Natural killer cell (primary cell): ENCODE results near the gene S100A6. TPM values are rescaled to one million over a fixed set of nuclear protein-coding genes. Genes with fewer than 3 reads are reported as not detected.

ENCODE experiments used
- ATAC-seq, 3 donors: fragments of 150-1000 bp in 2 of 3; fragments of 200-7000 bp in 1 of 3; cut with Tn5 transposase; 1 replicate in 1 of 3; 2 replicates in 2 of 3; pipeline ENCODE4 v1.10.0; 2021; ENCODE audit warnings: mild to moderate bottlenecking in 2 of 3, moderate library complexity in 2 of 3
- DNase-seq, 2 donors: peaks; one replicate each; pipeline versions ENCODE4 v3.0.0 to v3.0.0-alpha.2; 2013 to 2021; ENCODE audit warnings: mixed read lengths in 1 of 2
- H3K27ac ChIP-seq: one replicate; pipeline ENCODE4 v1.5.1; 2013; ENCODE audit warnings: mild to moderate bottlenecking, low read length
- H3K27me3 ChIP-seq: one replicate; pipeline ENCODE4 v1.6.1; 2013; ENCODE audit warnings: low read length; ENCODE audit not compliant: control insufficient read depth, insufficient read depth
- H3K36me3 ChIP-seq: one replicate; pipeline ENCODE4 v1.6.1; 2013; ENCODE audit warnings: low read length; ENCODE audit not compliant: control insufficient read depth, insufficient read depth
- H3K4me1 ChIP-seq: one replicate; pipeline ENCODE4 v1.6.1; 2013; ENCODE audit warnings: low read length; ENCODE audit not compliant: control insufficient read depth, insufficient read depth
- H3K4me3 ChIP-seq: one replicate; pipeline ENCODE4 v1.5.1; 2013; ENCODE audit warnings: low read length
- H3K9me3 ChIP-seq: one replicate; pipeline ENCODE4 v1.6.1; 2013; ENCODE audit warnings: low read length; ENCODE audit not compliant: control insufficient read depth, insufficient read depth
- H3K27ac Mint-ChIP-seq, 2 donors: one replicate each; pipeline ENCODE4 v1.8.0; 2022; ENCODE audit warnings: mild to moderate bottlenecking in 2 of 2, mixed read lengths in 2 of 2, moderate library complexity in 1 of 2
- H3K27me3 Mint-ChIP-seq, 2 donors: one replicate each; pipeline ENCODE4 v1.8.0; 2022; ENCODE audit warnings: low read depth in 2 of 2, mixed read lengths in 2 of 2
- H3K36me3 Mint-ChIP-seq: one replicate; pipeline ENCODE4 v1.8.0; 2022; ENCODE audit warnings: mixed read lengths
- H3K4me1 Mint-ChIP-seq, 2 donors: one replicate each; pipeline ENCODE4 v1.8.0; 2022; ENCODE audit warnings: mixed read lengths in 2 of 2
- H3K4me3 Mint-ChIP-seq: one replicate; pipeline ENCODE4 v1.8.0; 2022; ENCODE audit warnings: mild to moderate bottlenecking, moderate library complexity, mixed read lengths
- H3K9me3 Mint-ChIP-seq, 2 donors: one replicate each; pipeline ENCODE4 v1.8.0; 2022; ENCODE audit warnings: mixed read lengths in 2 of 2
- WGBS: methylation state at CpG from one replicate; pipeline ENCODE4 v1.1.7; 2013; ENCODE audit warnings: missing lambda C conversion rate; ENCODE audit not compliant: insufficient coverage; 5-methylcytosine and 5-hydroxymethylcytosine counted together
- intact Hi-C: fragments of 100-400 bp; cut with micrococcal nuclease; formaldehyde crosslinking; loops from one replicate; pipeline ENCODE4 v1.14.2; 2022
- total RNA-seq, 4 donors: library from RNA; stranded (reverse); fragments of 120-200 nt in 1 of 4; gene quantifications; one replicate each; pipeline versions ENCODE4 v1.2.3 to v1.2.4, GENCODE V29; 2013 to 2022
- TF ChIP-seq, protein P1 (sequence below): fragments of 200-600 bp; IDR thresholded peaks from one replicate; pipeline ENCODE4 v1.8.0; 2022; ENCODE audit warnings: antibody characterized with exemption

S100A6 gene
- total RNA-seq, 3 donors from 2014 or later (not counting 1 experiment from before 2014, with no cell fraction given), result 174 to 261 (median 245) TPM

DNA sequence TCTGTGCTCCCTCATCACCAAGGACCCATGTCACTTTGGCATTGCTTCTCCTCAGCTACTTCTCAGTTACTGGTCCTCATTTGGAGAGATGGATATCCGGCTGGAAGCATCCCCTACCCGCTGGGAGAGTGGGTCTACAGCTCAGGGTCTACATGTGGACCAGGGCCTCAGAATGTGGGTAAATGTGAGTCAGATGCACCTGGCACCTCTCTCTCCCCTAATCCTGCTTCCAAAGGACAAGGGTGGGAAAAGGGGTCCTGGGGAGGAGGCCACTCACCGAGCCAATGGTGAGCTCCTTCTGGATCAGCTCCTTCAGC, 908 bp downstream of the S100A6 start:
- H3K4me1 ChIP-seq, result peaks cover 64% of the 10 kb centered on the region
- peak overlapping the region; percentile 90 to 94 for H3K27ac Mint-ChIP-seq
- no peaks in the 10 kb centered on the region for H3K27me3 ChIP-seq
- ATAC-seq (no peak), DNase-seq (no peak)
- H3K9me3 ChIP-seq, result no peaks in the 10 kb centered on the region
- no peaks in the 10 kb centered on the region for H3K36me3 Mint-ChIP-seq
- H3K27me3 Mint-ChIP-seq, result no peaks in the 10 kb centered on the region
- peak overlapping the region; percentile 90 for H3K4me3 ChIP-seq
- peaks cover 8% of the 10 kb centered on the region for H3K36me3 ChIP-seq
- H3K4me1 Mint-ChIP-seq, result peaks cover 56 to 68% of the 10 kb centered on the region in 2 donors
- TF ChIP-seq, protein P1, sequence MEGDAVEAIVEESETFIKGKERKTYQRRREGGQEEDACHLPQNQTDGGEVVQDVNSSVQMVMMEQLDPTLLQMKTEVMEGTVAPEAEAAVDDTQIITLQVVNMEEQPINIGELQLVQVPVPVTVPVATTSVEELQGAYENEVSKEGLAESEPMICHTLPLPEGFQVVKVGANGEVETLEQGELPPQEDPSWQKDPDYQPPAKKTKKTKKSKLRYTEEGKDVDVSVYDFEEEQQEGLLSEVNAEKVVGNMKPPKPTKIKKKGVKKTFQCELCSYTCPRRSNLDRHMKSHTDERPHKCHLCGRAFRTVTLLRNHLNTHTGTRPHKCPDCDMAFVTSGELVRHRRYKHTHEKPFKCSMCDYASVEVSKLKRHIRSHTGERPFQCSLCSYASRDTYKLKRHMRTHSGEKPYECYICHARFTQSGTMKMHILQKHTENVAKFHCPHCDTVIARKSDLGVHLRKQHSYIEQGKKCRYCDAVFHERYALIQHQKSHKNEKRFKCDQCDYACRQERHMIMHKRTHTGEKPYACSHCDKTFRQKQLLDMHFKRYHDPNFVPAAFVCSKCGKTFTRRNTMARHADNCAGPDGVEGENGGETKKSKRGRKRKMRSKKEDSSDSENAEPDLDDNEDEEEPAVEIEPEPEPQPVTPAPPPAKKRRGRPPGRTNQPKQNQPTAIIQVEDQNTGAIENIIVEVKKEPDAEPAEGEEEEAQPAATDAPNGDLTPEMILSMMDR, result no peak
- H3K4me3 Mint-ChIP-seq, result peak overlapping the region; percentile 88
- H3K9me3 Mint-ChIP-seq, result no peaks in the 10 kb centered on the region
- peak overlapping the region; percentile 96 for H3K27ac ChIP-seq
- intact Hi-C loops, result no loop called here
- 83% methylated on average over 3 of the region's 3 CpGs for WGBS

DNA sequence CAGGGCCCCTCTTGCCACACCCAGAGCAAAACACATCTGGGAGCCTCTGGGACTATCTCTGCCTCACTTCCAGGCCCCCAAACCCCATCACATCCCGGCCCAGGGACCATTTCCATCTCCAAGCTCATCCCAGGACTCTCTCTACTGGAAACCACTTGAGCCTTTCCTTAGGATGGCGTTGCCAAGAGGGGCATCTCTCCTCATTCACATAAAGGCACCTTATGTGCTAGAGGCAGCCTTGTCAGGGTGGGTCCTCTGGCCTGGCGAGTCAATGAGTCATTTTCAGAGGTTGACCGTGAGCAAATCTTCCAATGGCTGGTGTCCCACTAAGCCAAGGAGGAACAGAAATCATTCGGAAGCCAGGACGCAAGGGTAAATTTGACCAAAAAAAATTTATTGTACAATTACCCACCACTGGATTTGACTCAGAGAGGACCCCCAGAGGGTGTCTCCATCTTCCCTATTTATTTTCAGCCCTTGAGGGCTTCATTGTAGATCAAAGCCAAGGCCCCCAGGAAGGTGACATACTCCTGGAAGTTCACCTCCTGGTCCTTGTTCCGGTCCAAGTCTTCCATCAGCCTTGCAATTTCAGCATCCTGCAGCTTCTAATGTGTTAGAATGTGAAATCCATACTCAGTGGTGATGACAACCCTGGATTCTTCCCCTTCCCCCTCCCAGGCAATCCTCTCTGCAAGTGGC, 1.4 kb downstream of the S100A6 start:
- TF ChIP-seq, protein P1, result no peak
- Mint-ChIP-seq H3K9me3 (no peaks in the 10 kb centered on the region), H3K27ac (peak overlapping the region; percentile 90 to 94), H3K36me3 (no peaks in the 10 kb centered on the region), H3K4me1 (peaks cover 51 to 63% of the 10 kb centered on the region in 2 donors), H3K4me3 (peak overlapping the region; percentile 88), H3K27me3 (no peaks in the 10 kb centered on the region)
- ATAC-seq (no peak), DNase-seq (no peak)
- H3K36me3 ChIP-seq, result peaks cover 8% of the 10 kb centered on the region
- peak overlapping the region; percentile 90 for H3K4me3 ChIP-seq
- peak overlapping the region; percentile 96 for H3K27ac ChIP-seq
- peaks cover 59% of the 10 kb centered on the region for H3K4me1 ChIP-seq
- H3K27me3 ChIP-seq, result no peaks in the 10 kb centered on the region
- 93% methylated on average over 7 of the region's 7 CpGs for WGBS
- no peaks in the 10 kb centered on the region for H3K9me3 ChIP-seq
- intact Hi-C loops, result no loop called here

DNA sequence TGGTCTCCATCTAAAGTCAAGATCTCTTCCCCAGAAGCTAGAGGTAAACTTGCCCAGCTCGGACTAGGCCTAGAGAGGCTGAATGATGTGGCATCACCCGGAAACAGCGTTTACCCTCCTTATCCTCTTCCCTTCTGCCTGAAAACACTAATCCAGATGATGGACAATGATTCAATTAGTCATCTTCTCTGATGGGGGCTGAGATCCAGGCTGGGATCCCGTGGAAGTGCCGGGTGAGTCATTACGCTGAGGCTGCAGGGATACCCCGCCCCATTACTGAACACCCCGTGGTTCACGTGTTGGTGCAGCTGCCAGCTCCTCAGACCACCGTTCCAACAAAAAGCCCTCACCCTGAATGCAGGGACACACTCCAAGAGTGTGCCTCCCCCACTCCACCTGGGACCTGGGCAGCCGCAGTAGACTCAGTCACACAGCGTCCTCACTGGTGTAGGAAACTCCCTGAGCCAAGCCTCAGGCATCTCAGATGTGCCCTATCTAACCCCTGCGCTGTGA, 2.0 kb downstream of the S100A6 start:
- DNase-seq (peak in 1 of 2 donors; percentile 42), ATAC-seq (no peak)
- Mint-ChIP-seq H3K36me3 (no peaks in the 10 kb centered on the region), H3K27ac (peak overlapping the region; percentile 90 to 94), H3K4me1 (peaks cover 50 to 62% of the 10 kb centered on the region in 2 donors), H3K27me3 (no peaks in the 10 kb centered on the region), H3K9me3 (no peaks in the 10 kb centered on the region), H3K4me3 (peak overlapping the region; percentile 88)
- peaks cover 59% of the 10 kb centered on the region for H3K4me1 ChIP-seq
- TF ChIP-seq, protein P1, result no peak
- WGBS, result 77% methylated on average over 13 of the region's 13 CpGs
- no peaks in the 10 kb centered on the region for H3K27me3 ChIP-seq
- intact Hi-C loops, result loop anchor here (1.0 kb wide), 1 partner anchor 35 kb away; no protein-coding TSS in a partner anchor
- peak overlapping the region; percentile 1 for H3K4me3 ChIP-seq
- peaks cover 8% of the 10 kb centered on the region for H3K36me3 ChIP-seq
- H3K27ac ChIP-seq, result peak overlapping the region; percentile 20
- H3K9me3 ChIP-seq, result no peaks in the 10 kb centered on the region
